HEK293 (cell line): Measurements from ENCODE around the gene ARHGEF28.

ENCODE experiments used
- CTCF ChIP-seq: fragments of 450-650 bp; formaldehyde crosslinking; IDR thresholded peaks from 2 replicates; pipeline ENCODE4 v1.5.1; 2016; ENCODE audit warnings: missing biosample characterization, missing genetic modification characterization
- IKZF3 ChIP-seq: fragments of 450-650 bp; IDR thresholded peaks from 2 replicates; pipeline ENCODE4 v1.5.0; 2018; ENCODE audit warnings: missing biosample characterization, mild to moderate bottlenecking, missing genetic modification characterization, moderate library complexity
- MZF1 ChIP-seq: fragments of 450-650 bp; formaldehyde crosslinking; IDR thresholded peaks from 2 replicates; pipeline ENCODE4 v1.5.1; 2017; ENCODE audit warnings: missing biosample characterization, missing genetic modification characterization, borderline replicate concordance
- PRDM10 ChIP-seq: fragments of 450-650 bp; formaldehyde crosslinking; IDR thresholded peaks from 2 replicates; pipeline ENCODE4 v1.5.1; 2016; ENCODE audit warnings: missing biosample characterization, missing genetic modification characterization
- REST ChIP-seq: fragments of 450-650 bp; formaldehyde crosslinking; IDR thresholded peaks from 2 replicates; pipeline ENCODE4 v1.5.1; 2016; ENCODE audit warnings: missing biosample characterization, missing genetic modification characterization
- ZNF19 ChIP-seq: fragments of 450-650 bp; formaldehyde crosslinking; IDR thresholded peaks from 2 replicates; pipeline ENCODE4; 2016; ENCODE audit warnings: missing biosample characterization, missing genetic modification characterization, low read depth
- ZNF23 ChIP-seq: fragments of 450-650 bp; formaldehyde crosslinking; IDR thresholded peaks from 2 replicates; pipeline ENCODE4 v1.5.1; 2016; ENCODE audit warnings: missing biosample characterization, missing genetic modification characterization, borderline replicate concordance
- ZNF266 ChIP-seq: fragments of 450-650 bp; formaldehyde crosslinking; IDR thresholded peaks from 2 replicates; pipeline ENCODE4 v1.5.1; 2016; ENCODE audit warnings: missing biosample characterization, missing genetic modification characterization, low read depth
- ZNF274 ChIP-seq, 2 experiments: fragments of 200-500 bp in 1 of 2; fragments of 450-650 bp in 1 of 2; sonication (Bioruptor generic) in 1 of 2; formaldehyde crosslinking in 1 of 2; IDR thresholded peaks; 2 replicates each; pipeline versions ENCODE4 v1.5.1 to v1.6.1; 2014 to 2016; ENCODE audit warnings: borderline replicate concordance in 1 of 2, inconsistent platforms in 1 of 2, low read length in 1 of 2, missing biosample characterization in 1 of 2, missing genetic modification characterization in 1 of 2
- ZNF280D ChIP-seq: fragments of 450-650 bp; formaldehyde crosslinking; IDR thresholded peaks from 2 replicates; pipeline ENCODE4 v1.5.1; 2016; ENCODE audit warnings: missing biosample characterization, missing genetic modification characterization
- ZNF514 ChIP-seq: fragments of 450-650 bp; formaldehyde crosslinking; IDR thresholded peaks from 2 replicates; pipeline ENCODE4 v1.5.1; 2016; ENCODE audit warnings: missing biosample characterization, missing genetic modification characterization
- ZNF658 ChIP-seq: fragments of 450-650 bp; formaldehyde crosslinking; IDR thresholded peaks from 2 replicates; pipeline ENCODE4; 2016; ENCODE audit warnings: missing biosample characterization, missing genetic modification characterization

GRCh38 chr5:73733219-73733618, 107.2 kb downstream of the ARHGEF28 start:
- no peak for TF ChIP-seq CTCF
- no peak for TF ChIP-seq ZNF19 (tag by site-specific recombination)
- TF ChIP-seq IKZF3 (tag by site-specific recombination): no peak
- TF ChIP-seq PRDM10 (tag by site-specific recombination): no peak
- no peak for TF ChIP-seq ZNF280D (tag by site-specific recombination)
- TF ChIP-seq ZNF274 (IDR thresholded peaks at IDR 0.05; ENCODE audit: low read length): no peak
- TF ChIP-seq ZNF274 (tag by site-specific recombination; IDR thresholded peaks at IDR 0.05; ENCODE audit: borderline replicate concordance): no peak
- TF ChIP-seq ZNF23 (tag by site-specific recombination): no peak
- TF ChIP-seq ZNF658 (tag by site-specific recombination): no peak
- no peak for TF ChIP-seq ZNF514
- TF ChIP-seq REST (tag by site-specific recombination): no peak
- TF ChIP-seq ZNF266 (tag by site-specific recombination): no peak
- TF ChIP-seq MZF1 (tag by site-specific recombination): no peak
